OCI-M2 (cell line): Measurements from ENCODE around the gene EGLN3.
"Not testable (repeated sequence)": the region's sequence is repeated elsewhere in the genome, so short reads cannot be mapped to it uniquely, and the experiment has no call there.

Source experiments
- DNase-seq: peaks from one replicate; lab custom pipeline; 2025; ENCODE audit not compliant: unreplicated experiment; lab: John Stamatoyannopoulos, UW

Gene EGLN3

GRCh38 chr14:33950320-33951182 lies at the start of gene EGLN3:
TSS of gene EGLN3 (minus strand) at chr14:33951074. CDS start at chr14:33950752, 322 bp downstream.
- no peak for DNase-seq

DNA sequence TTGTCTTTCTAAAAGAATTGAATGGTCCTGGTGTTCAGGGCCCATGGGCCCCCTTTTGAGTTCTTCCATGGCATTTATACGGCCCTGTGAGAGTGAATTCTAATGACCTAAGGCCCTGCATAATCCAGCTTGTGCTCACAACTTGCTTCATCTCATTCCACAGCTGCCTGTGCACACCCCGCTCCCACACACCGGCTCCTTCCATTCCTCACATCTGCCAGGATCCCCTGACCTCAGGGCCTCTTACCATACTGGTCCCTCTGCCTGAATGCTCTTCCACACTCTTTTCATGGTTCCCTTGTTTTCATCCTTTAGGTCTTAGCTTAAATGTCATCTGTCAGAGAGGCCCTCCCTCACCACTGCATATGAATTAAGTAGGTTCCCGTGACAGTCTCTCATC lies 49.5 kb upstream of the EGLN3 start:
- no peak for DNase-seq

GRCh38 chr14:33999771-34000291 lies 49.0 kb upstream of the EGLN3 start:
- DNase-seq = no peak

GRCh38 chr14:33997611-33998010 lies 46.7 kb upstream of the EGLN3 start:
- DNase-seq = no peak

DNA sequence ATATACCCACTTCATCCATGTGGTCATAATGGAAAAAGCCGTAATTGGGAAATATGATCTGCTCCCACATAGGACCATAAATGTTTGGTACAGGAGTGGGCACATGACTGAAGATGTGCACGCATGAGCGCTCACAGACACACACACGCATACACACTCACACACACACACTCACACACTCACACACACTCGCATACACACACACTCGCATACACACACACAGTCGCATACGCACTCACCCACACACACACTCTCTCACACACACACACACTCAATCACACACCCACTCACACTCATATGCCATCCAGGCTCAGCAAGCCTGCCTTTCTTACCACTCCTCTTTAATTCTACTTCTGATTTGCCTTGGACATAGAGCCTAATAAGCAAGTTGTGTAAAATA lies 45.6 kb upstream of the EGLN3 start:
- no peak for DNase-seq

DNA sequence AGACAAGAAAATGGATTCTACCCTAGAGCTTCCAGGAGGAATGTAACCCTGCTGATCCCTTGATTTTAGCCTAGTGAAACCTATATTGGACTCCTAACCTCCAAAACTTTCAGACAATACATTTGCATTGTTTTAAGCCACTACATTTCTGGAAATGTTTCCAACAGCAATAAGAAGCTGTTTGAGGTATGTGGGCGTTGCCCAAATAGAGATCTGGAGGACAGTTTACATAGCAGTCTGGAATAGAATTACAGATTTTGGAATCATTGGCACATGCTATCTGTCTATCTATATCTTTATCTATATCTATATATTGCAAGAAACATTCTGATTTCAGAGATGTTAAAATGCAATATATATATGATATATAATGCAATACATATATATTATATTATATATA lies 42.4 kb upstream of the EGLN3 start:
- DNase-seq = no peak

DNA sequence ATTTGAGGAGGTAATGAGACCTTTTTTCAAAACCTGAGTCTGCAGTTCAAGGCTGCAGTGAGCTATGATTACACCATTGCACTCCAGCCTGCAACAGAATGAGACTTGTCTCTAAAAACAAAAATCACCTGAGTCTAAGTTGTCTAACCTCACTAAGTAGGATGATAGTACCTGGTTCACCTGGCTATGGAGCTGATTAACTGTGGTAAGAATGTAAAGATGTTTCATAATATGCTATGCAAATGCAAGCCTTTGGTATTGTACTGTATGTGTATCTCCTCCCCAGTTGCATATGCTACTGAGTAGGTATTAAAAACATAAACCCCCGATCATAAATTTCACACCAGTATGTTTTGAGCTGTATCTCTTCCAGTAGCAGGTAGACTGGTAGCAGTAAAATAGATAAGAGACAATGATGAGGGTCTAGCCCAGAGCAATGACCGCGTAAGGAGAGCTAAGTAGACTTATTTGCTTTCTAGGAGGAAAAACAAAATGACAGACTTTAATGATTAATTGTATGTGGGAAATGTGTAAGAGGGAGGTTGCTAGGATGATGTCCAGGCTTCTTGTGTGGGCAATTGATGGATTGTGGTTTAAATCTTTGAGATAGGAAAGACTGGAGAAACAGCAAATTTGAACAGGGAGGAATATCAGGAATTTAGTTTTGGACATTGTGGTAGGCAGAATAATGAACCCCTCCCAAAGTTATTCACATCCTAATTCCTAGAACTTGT lies 41.6 kb upstream of the EGLN3 start:
- no peak for DNase-seq

DNA sequence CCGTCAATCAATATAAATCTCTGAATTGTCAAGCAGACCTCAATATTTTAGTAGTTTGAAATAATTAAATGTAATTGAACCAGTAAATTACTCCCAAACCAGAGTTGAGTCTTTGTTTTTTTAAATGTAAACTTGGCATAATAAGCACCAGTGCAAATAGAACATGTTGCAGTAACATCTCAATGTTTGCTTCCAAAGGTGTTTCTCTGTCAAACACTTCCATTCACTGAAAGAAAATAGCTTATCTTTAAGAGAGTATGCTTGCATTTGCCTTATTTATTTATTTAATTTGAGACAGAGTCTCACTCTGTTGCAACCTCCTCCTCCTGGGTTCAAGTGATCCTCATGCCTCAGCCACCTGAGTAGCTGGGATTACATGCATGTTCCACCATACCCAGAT lies 39.9 kb upstream of the EGLN3 start:
- no peak for DNase-seq

DNA sequence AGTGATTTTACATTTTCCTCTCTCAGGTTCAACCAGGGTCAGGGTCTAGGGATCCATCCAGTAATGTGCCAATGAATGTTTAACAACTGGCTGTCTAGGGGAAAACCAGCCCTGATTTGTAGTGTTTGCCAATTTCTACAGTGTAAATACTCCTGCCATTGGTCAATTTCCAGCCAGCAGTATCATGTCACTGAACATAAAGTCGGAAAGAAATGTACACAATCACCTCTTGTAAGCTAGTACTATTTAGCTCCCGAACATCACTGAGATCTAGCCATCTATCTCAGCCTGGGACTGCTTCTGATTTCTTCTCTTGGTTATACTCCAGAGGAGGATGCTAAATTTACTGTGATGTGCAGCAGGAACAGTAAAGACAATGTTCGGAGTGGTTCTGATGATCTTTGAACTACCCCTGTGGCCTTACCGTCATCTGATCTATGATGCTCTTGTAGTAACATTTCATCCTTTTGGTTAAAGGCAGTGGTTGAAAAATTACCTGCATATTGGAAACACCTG lies 36.7 kb upstream of the EGLN3 start:
- DNase-seq = no peak

DNA sequence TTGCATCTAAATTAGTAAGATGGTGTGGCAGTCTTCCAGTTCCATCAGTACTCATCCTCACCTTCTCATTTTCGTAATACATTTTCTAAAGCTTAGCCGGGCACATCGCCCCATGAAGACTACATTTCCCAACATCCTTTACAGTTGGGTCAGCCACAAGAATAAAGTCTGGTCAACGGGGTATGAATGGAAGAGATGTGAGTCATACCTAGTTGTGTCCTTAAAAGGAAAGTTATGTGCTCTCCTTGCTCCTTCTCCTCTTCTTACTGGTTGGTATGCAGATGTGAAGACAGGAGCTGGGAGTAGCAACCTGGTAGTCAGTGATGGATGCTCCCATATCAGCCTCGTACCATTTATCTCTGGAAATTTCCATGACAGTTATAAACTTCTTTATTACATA lies 35.9 kb upstream of the EGLN3 start:
- DNase-seq = no peak

GRCh38 chr14:33985242-33985641 lies 34.4 kb upstream of the EGLN3 start:
- DNase-seq = no peak

DNA sequence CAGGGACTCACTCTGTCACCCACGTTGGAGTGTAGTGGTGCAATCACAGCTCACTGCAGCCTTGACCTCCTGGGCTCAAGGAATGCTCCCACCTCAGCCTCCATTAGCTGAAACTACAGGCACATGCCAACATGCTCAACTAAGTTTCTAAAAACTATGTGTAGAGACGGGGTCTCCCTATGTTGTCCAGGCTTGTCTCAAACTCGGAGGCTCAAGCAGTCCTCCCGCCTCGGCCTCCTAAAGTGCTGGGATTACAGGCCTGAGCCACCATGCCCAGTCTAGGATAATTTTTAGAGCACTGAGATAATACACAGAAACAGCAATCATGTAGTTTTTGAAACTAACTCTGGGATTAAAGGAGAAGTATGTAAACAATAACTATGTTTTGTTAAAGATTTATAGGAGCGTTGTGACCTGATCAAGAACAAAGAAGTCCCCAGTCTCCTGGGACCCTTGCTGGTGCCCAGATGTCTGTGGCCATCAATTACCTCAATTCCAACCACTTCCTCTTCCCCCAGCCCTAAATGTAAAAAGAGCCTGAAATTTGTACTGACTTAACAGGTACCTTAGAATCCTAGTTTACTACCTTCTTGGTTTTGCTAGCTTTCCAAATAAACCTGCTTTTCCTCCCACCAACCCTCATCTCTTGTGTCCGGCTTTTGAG lies 28.9 kb upstream of the EGLN3 start:
- DNase-seq = no peak

GRCh38 chr14:33978892-33979612 lies 28.2 kb upstream of the EGLN3 start:
- no peak for DNase-seq

- DNase-seq = no peak
Measured at GRCh38 chr14:33972583-33973081, 21.8 kb upstream of the EGLN3 start.

- not testable (repeated sequence) for DNase-seq
Measured at GRCh38 chr14:33969846-33970245, 19.0 kb upstream of the EGLN3 start.

DNA sequence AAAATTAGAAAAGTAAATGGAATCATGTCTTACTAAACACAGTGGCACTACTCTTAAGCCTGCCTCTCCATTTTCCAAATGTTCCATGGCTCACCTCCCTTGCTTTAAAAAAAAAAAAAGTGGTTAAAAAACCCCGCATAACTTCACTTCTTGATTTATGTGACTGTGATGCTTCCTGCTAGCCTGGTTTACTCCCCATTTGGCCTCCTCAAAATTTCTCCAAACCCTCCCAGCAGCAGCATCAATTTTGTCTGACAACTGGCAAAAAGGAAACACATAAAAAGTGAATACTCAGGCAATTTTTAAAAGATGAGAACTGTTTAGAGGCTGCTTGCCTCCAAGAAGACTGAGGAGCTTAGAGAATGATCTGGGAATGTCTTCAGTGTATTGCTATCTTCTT lies 17.8 kb upstream of the EGLN3 start:
- no peak for DNase-seq

DNA sequence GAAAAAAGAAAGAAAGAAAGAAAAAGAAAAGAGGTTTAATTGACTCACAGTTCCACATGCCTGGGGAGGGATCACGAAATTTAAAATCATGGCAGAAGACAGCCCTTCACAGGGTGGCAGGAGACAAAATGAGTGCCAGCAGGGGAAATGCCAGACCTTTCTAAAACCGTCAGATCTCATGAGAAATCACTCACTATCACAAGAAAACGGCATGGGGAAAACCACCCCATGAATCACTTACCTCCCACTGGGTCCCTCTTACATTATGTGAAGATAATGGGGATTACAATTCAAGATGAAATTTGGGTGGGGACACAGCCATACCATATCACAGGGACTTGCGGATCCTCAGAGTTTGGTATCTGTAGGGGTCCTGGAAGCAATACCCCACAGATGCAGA lies 16.3 kb upstream of the EGLN3 start:
- DNase-seq = no peak

DNA sequence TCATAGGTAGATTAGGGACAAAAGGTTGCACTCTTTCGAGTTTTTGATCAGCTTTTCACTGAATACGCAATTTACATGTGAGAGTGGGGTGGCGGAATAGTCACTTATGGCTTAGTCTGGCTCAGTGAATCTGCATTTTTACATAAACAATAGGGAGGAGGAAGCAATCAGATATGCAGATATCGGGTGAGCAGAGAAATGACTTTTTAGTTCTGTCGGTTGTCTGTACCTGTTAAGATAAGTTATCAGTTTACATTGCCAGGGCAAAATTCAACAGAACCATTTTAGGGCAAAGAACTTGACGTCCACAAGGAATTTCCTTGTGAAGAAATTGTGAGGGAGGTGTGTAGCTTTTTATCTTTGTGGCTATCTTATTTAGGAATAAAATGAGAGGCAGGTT lies 15.4 kb upstream of the EGLN3 start:
- DNase-seq = no peak

GRCh38 chr14:33964599-33965317 lies 13.9 kb upstream of the EGLN3 start:
- no peak for DNase-seq

GRCh38 chr14:33963892-33964291 lies 13.0 kb upstream of the EGLN3 start:
- DNase-seq = no peak
